ENCODE data around the gene ZNF487. TPM values are rescaled to one million over a fixed set of nuclear protein-coding genes. Genes with fewer than 3 reads are reported as not detected.

The ZNF487 gene
- total and polyA plus RNA-seq, 2 of the 13 experiments (the other 11 are each of a cell fraction or from before 2014, with no cell fraction given) = 7.4 to 8.8 TPM

GRCh38 chr10:43407576-43408330 lies 29.2 kb upstream of the ZNF487 start:
- BruUV-seq (replicated peaks) = TSS peak; percentile 36
- H3K27ac ChIP-seq (ENCODE audit: extremely low read length, insufficient read depth, low read length) = peak overlapping the region; percentile 100
- ATAC-seq = peak; percentile 53
- CTCF ChIA-PET (ENCODE audit: low intra/inter-chr PET ratio, low total read pairs) = no interaction called here
- intact Hi-C loops (cut with micrococcal nuclease; ENCODE audit: unreplicated experiment) (loop anchor here (1.0 kb wide), 1 partner anchor 8 kb away; no protein-coding TSS in a partner anchor), in situ Hi-C loops (cut with HindIII; ENCODE audit: extremely low pct_ligation_motif_present, low pct_unique_long_range_greater_than_20kb) (loop anchor here (25.0 kb wide), 1 partner anchor 1555 kb away; the partner anchor contains the start of gene RASSF4)
- POLR2A ChIA-PET = interaction anchor here (0.6 to 2.5 kb wide), 9 partner anchors 10 to 53 kb away, joined by 3 to 51 read pairs (median 4); partner anchors contain the start of gene ZNF487
- FAIRE-seq = no peak
- no peaks in the 10 kb centered on the region for H3K9me3 ChIP-seq (ENCODE audit: low read length)
- H3K36me3 ChIP-seq (replicated peaks in 1 of 2; ENCODE audit: control insufficient read depth in 1 of 2, insufficient read depth in 2 of 2, low read length in 2 of 2) = 0 out of 5 replicates have a peak, but pooled peaks cover 0 to 13% of the 10 kb centered on the region in 2 experiments
- H3K4me1 ChIP-seq (ENCODE audit: insufficient read depth, low read length) = peaks cover 66% of the 10 kb centered on the region
- H2AFZ ChIP-seq (ENCODE audit: low read length) = no peak overlapping the region
- peak overlapping the region; percentile 94 for H3K4me2 ChIP-seq (ENCODE audit: low read depth, low read length)
- no peaks in the 10 kb centered on the region; a peak in 1 of 5 replicates for H3K27me3 ChIP-seq (ENCODE audit: control insufficient read depth in 1 of 2, insufficient read depth in 2 of 2, low read length in 2 of 2)
- H3K9ac ChIP-seq (ENCODE audit: insufficient read depth, low read depth, low read length) = peak overlapping the region; percentile 99
- WGBS (ENCODE audit: low lambda C conversion rate) = under 1% methylated on average over 43 of the region's 56 CpGs
- H4K20me1 ChIP-seq (ENCODE audit: insufficient read depth, low read length) = peaks cover 49% of the 10 kb centered on the region
- peak; percentile 89 for DNase-seq (ENCODE audit: low spot score)
- peak overlapping the region; percentile 86 to 95 (median 87) for H3K4me3 ChIP-seq (replicated peaks in 1 of 3; ENCODE audit: insufficient read depth in 1 of 3, low read depth in 2 of 3, low read length in 3 of 3)
- H3K79me2 ChIP-seq (ENCODE audit: insufficient read depth, low read length) = peaks cover 65% of the 10 kb centered on the region
- peak; percentile 11; the same call in 1 of the 2 replicates for TF ChIP-seq HCFC1 (IDR thresholded peaks at IDR 0.05; ENCODE audit: low read depth, low read length)
- TF ChIP-seq CEBPB (IDR thresholded peaks at IDR 0.05; ENCODE audit: borderline replicate concordance, low read depth, low read length) = peak; percentile 98
- TF ChIP-seq KMT2B (CRISPR knock-in tag; IDR thresholded peaks at IDR 0.05) = no peak
- 0 out of 2 replicates have a peak, but pooled peaks have one; percentile 16 for TF ChIP-seq ZNF296 (CRISPR knock-in tag; conservative IDR thresholded peaks at IDR 0.05)
- no peak for TF ChIP-seq ZNF567 (CRISPR knock-in tag; IDR thresholded peaks at IDR 0.05; ENCODE audit: borderline replicate concordance)
- no peak for TF ChIP-seq EHMT2 (IDR thresholded peaks at IDR 0.05; ENCODE audit: borderline replicate concordance, low read depth, low read length)
- no peak for TF ChIP-seq ZNF781 (CRISPR knock-in tag; IDR thresholded peaks at IDR 0.05; ENCODE audit: borderline replicate concordance, not compliant biosample characterization)
- TF ChIP-seq NFYB (CRISPR knock-in tag; IDR thresholded peaks at IDR 0.05) = no peak; the same call in 1 of the 2 replicates
- 0 out of 2 replicates have a peak, but pooled peaks have one; percentile 45 for TF ChIP-seq SIX1 (CRISPR knock-in tag; IDR thresholded peaks at IDR 0.05; ENCODE audit: borderline replicate concordance)
- TF ChIP-seq PLSCR1 (CRISPR knock-in tag; IDR thresholded peaks at IDR 0.05; ENCODE audit: borderline replicate concordance) = no peak
- TF ChIP-seq ATF4 (CRISPR knock-in tag; IDR thresholded peaks at IDR 0.05) = peak in 1 of 2 experiments; percentile 15; a peak in 1 of 4 replicates
- peak; percentile 70 for TF ChIP-seq PHF8 (CRISPR knock-in tag; IDR thresholded peaks at IDR 0.05)
- TF ChIP-seq ZNF441 (CRISPR knock-in tag; IDR thresholded peaks at IDR 0.05; ENCODE audit: borderline replicate concordance) = 0 out of 2 replicates have a peak, but pooled peaks have one; percentile 19
- TF ChIP-seq ZXDC (CRISPR knock-in tag; IDR thresholded peaks at IDR 0.05) = no peak
- TF ChIP-seq ZNF616 (CRISPR knock-in tag; IDR thresholded peaks at IDR 0.05; ENCODE audit: low read depth) = no peak
- TF ChIP-seq SMAD3 (CRISPR knock-in tag; IDR thresholded peaks at IDR 0.05) = 0 out of 2 replicates have a peak, but pooled peaks have one; percentile 56
- peak; percentile 67; the same call in 1 of the 2 replicates for TF ChIP-seq ZBTB25 (CRISPR knock-in tag; IDR thresholded peaks at IDR 0.05)

Data from HepG2 (cell line).